Sigmoid colon (tissue), 4 donors: ENCODE results near the gene LIAS.
"Not testable (repeated sequence)": the region's sequence is repeated elsewhere in the genome, so short reads cannot be mapped to it uniquely, and the experiment has no call there.

Source experiments
- CTCF ChIP-seq, 4 experiments: fragments of 450-650 bp in 3 of 4; fragments of 200-600 bp in 1 of 4; IDR thresholded peaks; one replicate each; pipeline ENCODE4 v1.5.1; 2016 to 2019; ENCODE audit warnings: antibody characterized with exemption in 4 of 4, mild to moderate bottlenecking in 3 of 4, moderate library complexity in 2 of 4
- EP300 ChIP-seq, 4 donors: sonication (generic); formaldehyde crosslinking; IDR thresholded peaks; one replicate each; pipeline ENCODE4 v1.6.1; 2017; ENCODE audit warnings: antibody characterized with exemption in 4 of 4
- POLR2A ChIP-seq, 2 donors: fragments of 450-650 bp; IDR thresholded peaks; one replicate each; pipeline ENCODE4 v1.6.1; 2016; ENCODE audit warnings: antibody characterized with exemption in 2 of 2, mild to moderate bottlenecking in 2 of 2, moderate library complexity in 2 of 2
- POLR2AphosphoS5 ChIP-seq, 4 donors: sonication (generic); formaldehyde crosslinking; IDR thresholded peaks; one replicate each; pipeline ENCODE4 v1.6.1; 2017; ENCODE audit warnings: antibody characterized with exemption in 4 of 4

GRCh38 chr4:39514266-39514665, 55.4 kb downstream of the LIAS start:
- not testable (repeated sequence) for TF ChIP-seq CTCF, POLR2AphosphoS5, EP300, POLR2A (IDR thresholded peaks at IDR 0.05)
